ENCODE measurements around the gene RNH1.
"Not testable (repeated sequence)": the region's sequence is repeated elsewhere in the genome, so short reads cannot be mapped to it uniquely, and the experiment has no call there.

The RNH1 gene

GRCh38 chr11:516918-517685, 10.1 kb upstream of the RNH1 start:
- not testable (repeated sequence) for DNase-seq

DNA sequence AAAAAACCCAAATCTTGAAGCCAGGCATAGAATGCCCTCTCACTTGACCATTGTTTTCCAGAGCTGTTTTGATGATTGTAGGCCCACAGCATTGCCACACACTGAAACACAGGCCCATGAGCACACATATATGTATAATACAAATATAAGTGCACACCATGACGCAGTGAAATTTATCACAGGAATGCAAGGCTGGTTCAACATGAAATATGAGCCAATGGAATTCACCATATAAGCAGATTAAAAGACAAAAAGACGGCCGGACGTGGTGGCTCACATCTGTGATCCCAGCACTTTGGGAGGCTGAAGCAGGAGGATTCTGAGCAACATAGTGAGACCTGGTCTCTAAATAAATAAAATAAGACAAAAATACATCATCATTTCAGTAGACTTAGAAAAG, 9.4 kb upstream of the RNH1 start:
- no peak for DNase-seq

DNA sequence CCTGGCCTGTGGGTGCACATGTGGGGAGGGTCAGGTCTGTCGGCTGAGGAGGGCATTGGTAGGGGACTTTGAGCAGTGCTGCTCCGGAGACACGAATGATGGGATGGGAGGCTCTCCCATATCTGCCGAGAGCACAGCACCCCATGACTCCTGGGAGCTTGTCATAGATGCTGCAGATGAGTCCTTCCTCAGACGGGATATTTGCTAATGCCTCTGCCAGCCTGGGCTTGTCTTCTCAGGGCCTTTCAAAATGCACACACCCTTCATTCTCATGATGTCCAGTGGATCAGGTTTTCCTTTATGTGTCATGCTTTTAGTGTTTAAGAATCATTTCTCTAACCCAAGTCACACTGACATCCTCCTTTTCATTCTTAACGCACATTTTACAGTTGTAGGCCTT, 8.1 kb upstream of the RNH1 start:
- no peak for DNase-seq

GRCh38 chr11:514606-515005, 7.6 kb upstream of the RNH1 start:
- no peak for DNase-seq

DNA sequence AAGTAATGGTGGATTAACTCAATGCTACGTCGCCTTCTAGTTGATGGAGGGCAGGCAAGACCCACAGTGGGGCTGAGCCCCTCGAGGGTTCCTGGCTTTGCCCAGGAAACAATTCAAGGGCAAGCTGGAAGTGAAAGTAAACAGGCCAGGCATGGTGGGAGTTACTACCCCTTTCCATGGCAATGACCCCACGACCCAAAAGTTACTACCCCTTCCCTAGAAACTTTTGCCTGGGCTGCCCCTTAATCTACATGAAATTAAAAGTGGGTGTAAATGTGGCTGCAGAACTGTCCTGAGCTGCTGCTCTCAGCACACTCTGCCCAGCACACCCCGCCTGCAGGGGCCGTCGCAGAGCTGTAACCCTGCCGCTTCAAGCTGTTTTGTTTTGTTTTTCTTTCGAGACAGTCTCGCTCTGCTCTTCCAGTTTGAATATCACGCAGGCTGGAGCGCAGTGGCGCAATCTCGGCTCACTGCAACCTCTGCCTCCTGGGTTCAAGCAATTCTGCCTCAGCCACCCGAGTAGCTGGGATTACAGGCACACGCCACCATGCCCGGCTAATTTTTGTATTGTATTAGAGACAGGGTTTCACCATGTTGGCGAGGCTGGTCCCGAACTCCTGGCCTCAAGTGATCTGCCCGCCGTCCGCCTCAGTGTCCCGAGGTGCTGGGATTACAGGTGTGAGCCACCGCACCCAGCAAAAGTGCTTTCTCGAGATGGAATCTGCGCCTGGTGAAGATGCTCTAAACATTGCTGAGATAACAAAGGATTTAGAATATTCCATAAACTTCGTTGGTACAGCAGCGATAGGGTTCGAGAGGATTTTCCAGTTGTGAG, 5.9 kb upstream of the RNH1 start:
- no peak for DNase-seq

GRCh38 chr11:508956-509355, 1.9 kb upstream of the RNH1 start:
- DNase-seq = no peak

GRCh38 chr11:507727-508515, 879 bp upstream of the RNH1 start:
- no peak for DNase-seq

DNA sequence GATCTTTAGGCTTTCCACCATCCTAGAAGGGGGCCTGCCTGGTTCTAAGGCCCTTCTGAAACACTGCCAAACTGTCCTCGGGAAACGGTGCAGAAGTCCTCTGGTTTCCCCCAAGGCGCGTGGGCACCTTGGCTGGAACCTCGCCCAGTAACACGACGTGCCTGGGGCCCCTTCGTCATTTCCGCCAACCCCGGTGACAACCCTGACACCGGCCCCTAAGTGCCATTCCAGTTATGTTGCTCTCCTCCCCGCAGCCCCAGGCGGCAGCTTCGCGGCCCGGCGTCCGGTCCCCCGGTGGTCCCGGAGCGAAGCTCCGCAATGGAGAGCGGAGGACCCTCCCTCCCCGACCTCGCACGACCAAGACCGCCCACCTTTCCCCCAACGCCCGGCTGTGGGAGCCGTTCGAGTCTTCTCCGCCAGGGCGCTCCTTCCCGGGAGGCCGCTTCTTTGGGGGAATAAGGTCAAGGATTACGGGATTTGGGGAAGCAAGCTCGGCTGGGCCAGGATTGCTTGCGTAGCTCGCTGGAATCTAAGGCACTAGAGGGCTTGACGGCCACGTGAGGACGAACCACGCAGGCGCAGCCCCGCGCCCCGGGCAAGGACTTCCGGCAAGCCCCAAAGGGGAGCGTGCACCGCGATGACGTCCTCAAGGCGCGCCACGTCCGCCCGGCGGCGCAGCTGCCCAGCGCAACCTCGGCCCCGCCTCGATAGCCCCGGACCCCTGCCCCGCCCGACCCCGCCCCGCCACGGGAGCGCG, 626 bp downstream of the RNH1 start:
- peak; percentile 79 for DNase-seq

DNA sequence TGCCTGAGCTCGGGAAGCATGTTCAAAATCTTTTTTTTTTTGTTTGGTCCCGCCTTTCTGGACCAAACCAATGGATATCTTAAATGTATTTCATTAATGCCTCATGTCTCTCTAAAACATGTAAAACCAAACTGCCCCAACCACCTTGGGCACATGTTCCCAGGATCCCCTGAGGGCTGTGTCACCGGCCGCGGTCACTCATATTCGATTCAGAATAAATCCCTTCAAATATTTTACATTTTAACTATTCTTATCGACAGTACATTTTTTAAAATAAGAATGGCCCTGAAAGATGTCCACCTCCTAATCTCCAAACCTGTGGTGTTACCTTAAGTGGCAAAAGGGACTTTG, 2.1 kb downstream of the RNH1 start:
- no peak for DNase-seq

DNA sequence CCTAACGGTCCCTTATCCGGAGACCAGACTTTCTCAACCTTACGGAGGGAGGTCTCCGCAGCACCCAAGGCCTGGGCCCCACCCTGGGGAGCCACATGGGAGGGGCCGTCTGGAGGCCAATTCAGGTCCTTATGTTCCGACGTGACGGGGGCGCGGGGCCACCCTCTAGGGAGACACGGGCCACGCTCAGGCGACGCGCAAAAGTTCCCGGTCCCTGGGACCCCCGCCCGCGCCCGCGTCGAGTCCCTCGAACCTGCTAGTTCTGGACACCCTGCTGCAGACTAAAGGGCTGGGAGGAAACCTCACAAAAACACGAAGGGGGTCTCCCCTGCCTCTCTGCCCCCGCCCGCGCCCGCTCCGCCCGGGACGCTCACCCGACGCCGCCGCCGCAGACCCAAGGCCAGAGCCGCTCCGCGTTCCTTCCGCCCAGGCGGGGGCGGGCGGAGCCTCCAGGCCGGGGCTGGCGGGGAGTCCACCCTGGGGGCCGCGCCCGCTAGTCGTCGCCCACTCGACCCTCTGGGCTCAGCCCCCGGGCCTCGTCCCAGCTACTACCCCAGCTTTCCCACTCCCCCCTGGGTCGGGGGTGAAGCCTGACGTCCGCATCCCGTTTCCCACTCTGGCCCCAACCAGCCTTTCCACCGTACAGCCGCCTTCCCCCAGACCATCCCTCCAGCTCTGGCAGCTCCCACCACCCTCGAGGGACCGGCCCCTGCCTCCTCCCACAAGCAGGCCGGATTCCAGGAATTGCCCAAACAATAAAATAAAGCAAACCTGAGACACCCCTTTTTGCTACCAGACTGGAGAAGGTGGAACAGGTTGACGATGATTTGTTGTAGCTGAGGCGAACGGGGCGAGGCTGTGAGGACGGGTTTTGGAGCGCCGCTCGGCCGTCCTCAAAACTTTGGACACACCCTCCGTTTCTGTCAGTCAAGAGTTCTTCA, 2.7 kb downstream of the RNH1 start:
- DNase-seq = no peak

GRCh38 chr11:503179-503981, 3.7 kb downstream of the RNH1 start:
- no peak for DNase-seq

- no peak for DNase-seq
Observed at GRCh38 chr11:502288-503178, 4.5 kb downstream of the RNH1 start.

DNA sequence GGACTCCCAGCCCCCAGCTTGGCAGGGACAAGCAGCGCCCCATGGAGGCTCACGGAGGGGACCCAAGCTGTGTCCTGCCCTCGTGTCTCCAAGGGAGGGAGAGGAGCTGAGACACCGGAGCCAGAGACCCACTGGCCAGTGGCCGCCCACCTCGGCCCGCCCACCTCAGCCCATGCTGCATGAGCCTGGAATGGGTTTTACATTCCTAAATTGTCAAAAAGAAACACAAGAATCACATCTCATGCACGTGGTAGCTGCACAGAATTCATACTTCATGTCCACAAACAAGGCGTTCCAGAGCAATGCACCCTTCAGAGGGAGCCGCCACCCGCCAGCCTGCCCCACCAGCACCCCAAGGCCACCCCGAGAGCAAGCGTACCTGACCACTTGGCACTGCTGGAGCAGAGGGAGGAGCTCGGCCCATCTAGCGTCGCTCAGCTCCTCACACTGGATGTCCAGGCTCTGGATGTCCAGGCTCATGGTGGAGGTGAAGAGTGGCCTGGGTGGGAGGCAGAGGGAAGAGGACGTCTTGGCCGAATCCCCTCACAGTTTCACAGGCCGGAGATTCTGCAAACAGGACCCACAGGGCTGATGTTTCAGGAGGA, 5.3 kb downstream of the RNH1 start:
- no peak for DNase-seq

DNA sequence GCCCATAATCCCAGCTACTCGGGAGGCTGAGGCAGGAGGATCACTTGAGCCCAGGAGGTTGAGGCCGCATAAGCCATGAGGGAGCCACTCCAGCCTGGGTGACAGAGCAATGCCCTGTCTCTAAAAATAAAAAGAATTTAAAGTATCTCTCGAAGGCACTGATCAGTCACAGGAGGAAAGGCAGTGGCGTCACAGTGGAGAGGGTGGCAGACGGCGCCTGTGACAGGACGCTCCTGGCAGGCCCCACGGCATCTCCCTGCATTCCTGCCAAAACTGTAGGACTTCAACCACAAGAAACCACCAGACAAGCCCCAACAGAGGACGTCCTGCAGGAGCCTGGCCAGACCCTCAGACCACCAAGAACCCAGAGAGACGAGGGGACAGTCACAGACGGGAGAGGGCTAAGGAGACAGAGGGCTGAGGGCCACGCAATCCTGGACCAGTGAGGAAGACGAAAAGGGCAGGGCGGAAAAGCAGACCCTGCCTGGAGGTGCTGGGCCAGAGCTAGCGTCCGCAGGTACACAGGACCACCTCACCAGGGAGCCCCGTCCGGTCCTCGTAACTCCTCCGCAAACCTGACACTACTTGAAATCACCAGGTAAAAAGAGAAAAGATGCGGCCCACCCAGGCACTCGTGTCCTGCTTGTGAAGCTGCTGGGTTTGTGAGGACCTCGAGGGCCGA, 5.9 kb downstream of the RNH1 start:
- no peak for DNase-seq

- no peak for DNase-seq
Observed at GRCh38 chr11:499201-500076, 7.6 kb downstream of the RNH1 start.

- no peak for DNase-seq
Observed at GRCh38 chr11:498297-499181, 8.5 kb downstream of the RNH1 start.
